GM18508 (cell line): ENCODE results near the gene MYH15.

Experiments
- ATAC-seq: cut with Tn5 transposase; IDR thresholded peaks from one replicate; pipeline ENCODE4 v1.9.1; 2021; ENCODE audit warnings: moderate number of reproducible peaks; ENCODE audit not compliant: insufficient read depth, unreplicated experiment

Gene MYH15

GRCh38 chr3:108428586-108428985 lies 81.8 kb downstream of the MYH15 start:
- ATAC-seq = no peak

GRCh38 chr3:108420926-108421325 lies 89.5 kb downstream of the MYH15 start:
- ATAC-seq = no peak

GRCh38 chr3:108416111-108416869 lies 94.1 kb downstream of the MYH15 start:
- ATAC-seq = no peak

DNA sequence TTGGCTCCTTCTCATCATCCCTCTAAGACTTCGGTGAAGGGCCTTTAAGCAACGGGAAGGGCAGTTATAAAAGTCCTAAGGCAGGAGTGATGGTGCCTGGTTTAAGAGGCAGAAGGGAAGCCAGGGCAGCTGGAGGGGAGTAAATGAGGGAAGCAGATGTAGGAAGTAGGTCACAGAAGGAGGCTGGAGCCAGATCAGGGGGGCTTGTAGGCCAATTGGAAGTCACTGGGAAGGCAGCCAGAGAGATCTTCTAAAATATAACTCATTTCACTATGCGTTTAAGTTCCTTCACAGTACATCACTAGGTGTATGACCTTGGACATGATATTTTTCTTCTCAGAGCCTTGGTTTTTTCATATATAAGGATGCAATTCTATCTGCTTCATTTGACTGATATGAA lies 94.7 kb downstream of the MYH15 start:
- no peak for ATAC-seq

DNA sequence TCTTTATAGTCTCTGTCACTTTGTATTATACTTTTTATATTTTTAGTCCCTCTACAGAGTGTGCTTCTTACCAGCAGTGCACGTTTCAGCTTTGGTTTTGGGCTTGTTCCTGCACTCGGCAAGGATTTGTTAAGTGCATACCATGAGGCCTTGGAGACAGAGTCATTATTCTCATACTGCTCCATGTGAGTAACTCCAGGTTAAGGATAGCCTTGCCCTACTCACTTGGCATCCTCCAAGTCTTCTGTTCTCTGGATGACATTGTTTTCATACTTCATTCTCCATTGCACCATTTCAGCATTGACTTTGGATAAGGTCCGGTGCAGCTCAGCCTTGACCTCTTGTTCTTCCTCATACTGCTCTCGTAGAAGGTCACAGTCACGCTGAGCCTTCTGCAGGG lies 96.4 kb downstream of the MYH15 start:
- no peak for ATAC-seq

DNA sequence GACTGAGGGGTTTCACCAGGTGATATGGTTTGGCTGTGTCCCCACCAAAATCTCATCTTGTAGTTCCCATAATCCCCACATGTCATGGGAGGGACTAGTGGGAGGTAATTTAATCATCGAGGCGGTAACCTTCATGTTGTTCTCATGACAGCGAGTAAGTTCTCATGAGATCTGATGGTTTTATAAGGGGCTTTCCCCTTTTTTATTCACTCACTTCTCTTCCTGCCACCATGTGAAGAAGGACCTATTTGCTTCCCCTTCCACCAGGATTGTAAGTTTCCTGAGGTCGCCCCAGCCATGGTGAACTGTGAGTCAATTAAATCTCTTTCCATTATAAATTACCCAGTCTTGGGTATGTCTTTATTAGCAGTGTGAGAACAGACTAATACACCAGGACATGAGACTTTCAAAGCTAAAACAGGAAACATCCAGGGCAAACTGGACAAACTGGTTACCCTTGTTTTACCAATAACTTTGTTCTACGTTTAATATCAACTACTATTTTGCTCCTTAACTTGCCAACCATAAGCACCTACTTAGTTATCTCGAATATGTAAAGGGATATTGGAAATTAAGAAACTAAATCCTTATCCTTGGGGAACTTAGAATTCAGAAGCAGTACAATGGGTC lies 98.2 kb downstream of the MYH15 start:
- no peak for ATAC-seq

GRCh38 chr3:108410531-108410984 lies 99.8 kb downstream of the MYH15 start:
- ATAC-seq = no peak

DNA sequence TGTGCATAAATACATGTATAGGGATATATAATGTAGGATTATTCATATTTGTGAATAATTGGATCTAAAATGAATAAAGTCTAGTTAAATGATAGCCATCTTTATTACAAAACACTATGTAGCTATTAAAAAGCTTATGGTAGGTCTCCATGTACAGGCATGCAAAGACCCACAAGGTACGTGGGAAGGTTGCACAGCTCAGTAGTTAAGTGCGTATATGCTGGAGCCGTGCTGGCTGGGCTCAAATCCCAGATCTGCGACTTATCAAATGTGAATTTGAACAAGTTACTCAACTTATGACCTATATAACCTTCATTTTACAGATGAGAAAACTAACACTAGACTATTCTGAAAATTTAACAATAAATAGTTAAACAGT lies 100.6 kb downstream of the MYH15 start:
- no peak for ATAC-seq

- ATAC-seq = no peak
These were observed 101.3 kb downstream of the MYH15 start for GRCh38 chr3:108408883-108409799.

DNA sequence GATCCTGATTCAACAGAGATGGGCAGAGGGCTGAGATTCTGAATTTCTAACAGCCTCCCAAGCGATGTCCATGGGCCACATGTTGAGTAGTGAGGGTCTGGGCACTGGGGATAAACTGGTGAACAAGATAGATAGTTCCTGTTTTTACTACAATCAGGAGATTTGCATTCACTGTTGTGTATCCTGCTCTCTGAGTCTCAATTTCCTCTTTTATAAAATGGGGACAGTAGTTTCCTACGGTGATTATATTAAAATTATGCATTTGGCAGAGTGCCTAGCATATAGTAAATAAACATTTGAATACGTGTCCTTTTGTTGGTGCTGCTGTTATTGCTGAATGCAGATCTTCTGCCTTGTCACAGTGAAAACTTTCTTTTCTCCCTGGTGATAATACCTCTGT lies 102.5 kb downstream of the MYH15 start:
- ATAC-seq = no peak

DNA sequence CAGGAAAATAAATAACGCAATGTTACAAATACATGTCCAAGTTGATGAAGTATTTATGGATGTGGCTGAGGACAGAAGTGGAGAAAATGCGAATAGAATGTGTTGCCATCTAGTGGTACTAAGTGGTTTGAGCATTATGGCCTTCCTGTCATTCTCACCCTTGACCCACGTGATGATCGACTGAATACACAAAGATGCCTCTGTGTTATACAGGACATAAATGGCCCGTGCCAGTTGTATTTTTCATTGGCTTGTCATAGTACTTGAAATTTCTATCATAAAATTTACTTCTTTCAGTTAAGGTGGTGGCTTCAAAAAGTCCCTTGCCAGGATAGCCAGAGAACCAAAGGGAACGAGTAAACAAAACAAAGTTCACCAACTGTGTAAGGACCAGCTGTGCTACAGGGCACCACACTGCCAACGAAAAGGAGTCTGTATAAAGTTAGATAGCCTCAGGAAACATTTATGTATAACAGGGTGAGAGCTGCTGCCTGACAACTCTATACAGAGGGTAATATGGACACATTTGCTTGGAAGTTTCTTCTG lies 103.7 kb downstream of the MYH15 start:
- ATAC-seq = peak; percentile 84

DNA sequence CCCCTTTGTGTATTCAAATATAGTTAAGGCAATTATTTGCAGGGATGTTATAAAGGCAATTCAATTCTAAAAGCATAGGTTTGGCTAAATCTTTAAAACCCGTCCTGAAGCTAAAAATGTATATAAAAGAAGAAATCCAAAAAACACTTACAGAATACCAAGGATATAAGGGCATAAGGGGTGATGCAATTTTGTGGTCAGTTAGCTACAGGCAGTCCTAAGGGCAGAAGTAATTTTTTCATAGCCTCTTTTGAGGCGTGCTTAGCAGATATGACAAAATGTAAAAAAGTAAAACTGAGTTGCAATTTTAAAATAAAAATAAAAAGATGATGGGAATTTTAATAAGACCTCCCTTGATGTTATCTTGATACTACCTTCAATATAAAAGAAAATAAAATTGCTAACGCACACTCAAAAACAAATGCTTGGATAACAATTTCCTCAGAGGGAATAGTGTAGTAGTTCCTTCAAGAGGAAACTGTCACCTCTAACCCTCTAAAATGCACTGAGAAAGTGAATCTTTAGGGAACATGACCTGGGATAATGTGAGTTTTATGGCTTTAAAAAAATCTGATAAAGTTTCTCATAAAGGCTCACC lies 104.2 kb downstream of the MYH15 start:
- ATAC-seq = no peak

GRCh38 chr3:108404368-108404767 lies 106.0 kb downstream of the MYH15 start:
- ATAC-seq = no peak

GRCh38 chr3:108403686-108404345 lies 106.6 kb downstream of the MYH15 start:
- no peak for ATAC-seq

DNA sequence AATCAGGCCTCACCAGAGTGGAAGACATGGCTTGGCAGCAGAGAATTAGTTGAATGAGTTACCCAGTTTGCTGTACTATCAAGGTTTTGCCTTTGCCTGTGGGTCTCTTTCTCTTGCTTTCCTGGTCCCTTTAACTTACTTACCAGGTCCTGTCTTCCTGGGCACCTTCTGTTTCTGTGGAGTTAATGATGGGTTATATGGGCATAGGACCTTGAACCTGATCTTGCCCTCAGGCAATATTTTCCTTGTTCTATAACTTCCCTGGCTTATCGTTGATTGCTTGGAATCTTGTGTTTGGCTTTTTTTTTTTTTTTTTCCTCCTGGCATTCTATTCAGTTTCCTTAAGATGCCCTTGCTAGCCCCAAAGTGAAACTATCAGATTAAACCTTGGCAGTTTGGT lies 107.2 kb downstream of the MYH15 start:
- no peak for ATAC-seq

DNA sequence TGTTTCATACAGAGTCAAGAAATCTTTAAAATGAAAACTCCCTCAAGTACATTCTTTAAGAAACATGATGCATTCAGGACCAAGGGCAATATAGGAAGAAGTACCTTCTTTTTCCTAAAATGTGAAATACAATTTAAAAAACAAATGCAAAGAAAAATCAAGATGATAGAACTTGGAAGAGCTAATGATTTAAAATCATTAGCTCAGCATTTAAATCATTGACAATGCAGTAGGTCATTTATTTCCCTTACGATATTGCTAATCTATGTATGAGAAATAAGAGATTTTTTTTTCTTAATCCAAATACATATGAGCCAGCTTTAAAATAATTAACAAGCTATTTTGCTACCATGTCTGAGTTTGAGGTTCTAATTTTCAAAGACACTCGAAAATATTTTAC lies 108.6 kb downstream of the MYH15 start:
- no peak for ATAC-seq

DNA sequence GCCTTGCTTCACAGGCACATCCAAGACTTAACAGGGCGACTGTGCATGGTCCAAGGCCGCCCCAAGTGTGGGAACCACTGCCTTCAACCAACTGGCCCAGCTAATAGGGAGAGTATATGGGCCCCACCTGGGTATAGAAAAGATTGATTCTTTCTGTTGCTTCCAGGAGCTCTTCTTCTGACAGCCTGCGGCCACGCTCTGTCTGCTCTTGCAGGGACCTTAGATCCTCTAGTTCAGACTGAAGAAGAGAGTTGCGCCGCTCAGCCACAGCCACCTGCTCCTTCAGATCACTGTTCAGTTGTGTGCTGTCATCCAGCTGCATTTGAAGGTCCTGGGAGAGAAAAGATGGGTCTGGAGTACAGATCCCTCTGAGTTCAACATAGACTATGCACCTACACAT lies 111.9 kb downstream of the MYH15 start:
- ATAC-seq = no peak

DNA sequence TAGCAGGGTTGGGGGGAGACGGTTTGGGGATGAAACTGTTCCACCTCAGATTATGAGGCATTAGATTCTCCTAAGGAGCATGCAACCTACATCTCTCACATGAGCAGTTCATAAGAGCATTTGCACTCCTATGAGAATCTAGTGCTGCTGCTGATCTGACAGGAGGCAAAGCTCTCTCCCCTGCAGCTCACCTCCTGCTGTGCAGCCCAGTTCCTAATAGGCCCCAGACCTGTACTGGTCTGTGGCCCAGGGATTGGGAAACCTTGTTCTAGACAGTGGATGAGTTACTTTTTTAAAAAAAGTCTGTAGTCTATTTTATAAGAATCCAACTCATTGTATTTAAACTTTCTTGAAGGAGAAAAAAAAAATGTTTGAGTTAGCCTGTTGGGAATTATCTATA lies 114.1 kb downstream of the MYH15 start:
- no peak for ATAC-seq

DNA sequence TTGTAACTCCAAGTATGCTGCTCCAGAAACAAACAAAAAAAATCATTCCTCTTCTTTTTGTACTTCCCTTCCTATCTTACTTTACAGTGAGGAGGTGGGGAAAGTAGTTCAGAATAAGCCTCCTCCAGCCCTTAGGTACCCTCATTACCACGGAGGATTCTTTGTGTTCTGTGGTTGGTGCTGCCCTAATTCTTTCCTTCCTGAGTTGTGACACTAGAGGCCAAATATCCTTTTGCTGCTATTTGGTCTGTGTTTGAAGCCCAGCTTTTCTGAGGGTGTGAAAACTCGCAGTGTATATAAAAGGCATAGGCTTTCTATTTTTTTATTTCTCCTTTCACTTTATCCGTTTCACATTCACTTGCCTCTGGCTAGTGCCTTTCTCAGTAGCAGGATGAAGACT lies 115.8 kb downstream of the MYH15 start:
- ATAC-seq = no peak

DNA sequence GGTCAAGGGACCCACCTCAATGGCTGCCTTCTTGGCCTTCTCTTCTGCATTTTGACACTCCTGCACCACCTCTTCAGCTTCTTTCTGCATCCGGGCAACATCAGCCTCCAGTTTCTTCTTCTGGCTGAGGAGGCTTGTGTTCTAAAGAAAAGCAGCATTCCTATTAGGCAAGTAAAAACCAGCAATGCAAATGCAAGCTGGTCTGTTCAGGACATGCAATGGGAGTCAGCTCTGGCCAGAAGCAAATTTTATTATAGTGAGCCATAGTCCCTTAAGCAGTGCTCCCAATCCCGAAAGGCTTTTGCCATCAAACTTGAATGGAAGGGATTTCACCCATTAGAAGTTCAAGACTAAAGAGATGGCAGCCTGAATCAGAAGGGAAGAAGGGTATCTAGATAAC lies 116.4 kb downstream of the MYH15 start:
- ATAC-seq = no peak
